HG02943 (cell line): ENCODE results near the gene DIS3L2.
"Not testable (repeated sequence)": the region's sequence is repeated elsewhere in the genome, so short reads cannot be mapped to it uniquely, and the experiment has no call there.

Experiments used
- ATAC-seq: cut with Tn5 transposase; IDR thresholded peaks from one replicate; pipeline ENCODE4 v1.9.1; 2021; ENCODE audit warnings: mild to moderate bottlenecking, low read depth, moderate library complexity; ENCODE audit not compliant: unreplicated experiment

DIS3L2 gene

DNA sequence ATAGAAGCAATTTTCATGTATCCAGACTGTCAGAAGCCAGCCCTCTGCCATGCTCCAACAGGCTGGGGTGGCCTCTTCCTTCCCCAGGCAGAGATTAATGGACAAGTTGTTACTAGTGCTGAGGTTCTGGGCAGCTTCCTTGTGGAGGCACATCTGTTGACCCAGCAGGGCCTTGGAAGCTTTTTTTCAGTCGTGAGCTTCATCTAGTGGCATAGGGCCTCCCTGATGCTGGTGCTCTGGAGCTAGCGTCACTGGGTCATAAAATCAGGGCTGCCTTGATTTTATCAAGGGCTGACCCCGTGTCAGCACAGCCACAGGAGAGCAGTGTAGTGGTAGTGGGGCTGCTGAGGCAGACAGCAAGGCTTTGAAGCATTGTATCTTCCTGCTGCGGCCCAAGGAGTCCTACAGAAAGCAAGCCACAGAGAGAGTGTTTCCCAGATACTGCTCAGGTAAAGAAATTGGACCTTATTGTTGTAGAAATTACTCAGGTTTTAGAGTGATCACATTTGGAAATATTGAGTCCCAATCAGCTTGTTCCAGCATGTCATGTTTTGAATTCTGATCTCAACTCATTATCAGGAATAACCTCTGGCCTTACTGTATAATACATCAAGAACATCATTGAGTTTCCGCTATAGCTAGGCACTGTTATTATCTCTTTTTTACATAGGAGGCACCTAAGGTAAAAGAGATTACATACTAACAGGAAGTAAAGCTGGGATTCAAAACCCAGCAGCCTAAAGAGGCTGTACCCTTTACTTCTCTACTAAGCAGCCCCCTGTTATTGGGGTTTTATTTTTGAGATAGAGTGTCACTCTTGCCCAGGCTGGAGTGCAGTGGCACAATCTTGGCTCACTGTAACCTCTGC is 324.7 kb downstream of the DIS3L2 start:
- ATAC-seq: no peak

DNA sequence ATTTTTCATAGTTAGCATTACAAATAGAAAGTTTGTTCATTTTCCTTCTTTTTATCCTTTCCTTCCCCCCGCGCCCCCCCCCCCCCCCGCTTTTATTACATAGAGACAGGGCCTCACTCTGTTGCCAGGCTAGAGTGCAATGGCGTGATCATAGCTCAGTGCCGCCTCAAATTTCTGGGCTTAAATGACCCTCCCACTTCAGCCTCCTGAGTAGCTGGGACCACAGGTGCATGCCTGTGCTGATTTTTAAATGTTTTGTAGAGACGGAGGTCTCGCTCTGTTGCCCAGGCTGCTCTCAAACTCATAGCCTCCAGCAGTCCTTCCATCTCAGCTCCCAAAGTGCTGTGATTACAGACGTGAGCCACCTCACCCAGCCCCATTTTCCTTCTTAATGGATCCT is 325.8 kb downstream of the DIS3L2 start:
- no peak for ATAC-seq

DNA sequence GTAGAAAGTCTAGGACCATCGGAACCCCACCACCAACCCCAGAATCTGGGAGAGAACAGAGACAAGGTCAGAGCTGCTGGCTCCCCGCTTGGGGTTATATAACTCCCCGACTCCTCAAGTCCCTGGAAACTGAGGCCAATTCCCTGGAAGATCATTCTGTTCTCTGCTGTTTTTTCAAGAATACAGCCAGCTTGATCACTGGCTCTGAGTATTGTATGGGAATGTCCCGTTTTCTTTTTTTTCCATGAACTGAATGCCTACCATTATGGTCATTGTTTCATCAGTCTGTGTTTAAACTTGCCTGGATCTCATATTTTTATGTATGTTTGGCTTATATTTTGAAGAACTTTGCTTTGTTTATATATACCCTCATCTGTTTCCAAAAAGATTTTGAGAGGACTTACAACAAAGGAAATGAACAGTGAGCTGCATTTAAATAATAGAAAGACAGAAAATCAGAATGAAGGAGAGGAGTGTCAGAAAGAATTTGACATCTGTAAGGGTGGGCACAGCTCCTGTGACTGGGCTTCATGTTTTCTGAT is 327.0 kb downstream of the DIS3L2 start:
- no peak for ATAC-seq

DNA sequence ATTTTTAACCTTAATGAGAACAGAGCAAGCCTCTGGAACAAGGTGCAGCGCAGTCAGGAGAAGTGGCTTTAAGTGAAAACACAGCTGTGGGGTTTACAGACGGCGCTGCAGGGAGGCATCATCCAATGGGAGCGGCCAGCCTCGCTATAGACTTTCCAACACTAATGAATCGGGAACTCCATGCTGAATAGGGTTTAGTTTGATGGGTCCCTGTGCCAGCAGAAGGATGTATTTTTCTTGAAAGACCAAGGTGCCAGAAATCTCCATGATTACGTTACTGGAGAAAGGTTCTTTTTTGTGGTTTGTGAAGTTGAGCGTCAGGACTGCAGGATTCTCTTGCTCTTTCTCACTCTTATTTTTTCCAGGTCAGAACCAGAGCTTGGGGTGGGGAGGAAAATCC is 329.2 kb downstream of the DIS3L2 start:
- ATAC-seq: no peak

DNA sequence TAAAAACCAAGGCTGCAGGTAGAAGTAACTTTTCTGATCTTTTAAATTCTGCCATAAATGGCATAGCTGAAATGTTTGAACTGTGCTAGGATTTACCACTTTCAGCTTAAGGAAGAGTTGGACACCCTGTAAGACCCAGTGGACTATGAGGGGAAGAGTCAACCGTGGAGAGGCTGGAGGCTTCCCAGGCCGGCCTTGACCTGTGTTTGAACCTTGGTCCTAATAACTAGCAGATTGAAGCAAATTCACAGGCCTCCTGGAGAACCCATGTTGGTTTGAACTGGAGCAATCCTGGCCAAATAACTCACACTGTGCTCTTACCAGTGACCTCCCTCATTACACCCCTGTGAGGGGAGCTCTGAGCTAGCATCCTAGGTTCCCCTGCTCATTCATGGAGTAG is 329.8 kb downstream of the DIS3L2 start:
- no peak for ATAC-seq

DNA sequence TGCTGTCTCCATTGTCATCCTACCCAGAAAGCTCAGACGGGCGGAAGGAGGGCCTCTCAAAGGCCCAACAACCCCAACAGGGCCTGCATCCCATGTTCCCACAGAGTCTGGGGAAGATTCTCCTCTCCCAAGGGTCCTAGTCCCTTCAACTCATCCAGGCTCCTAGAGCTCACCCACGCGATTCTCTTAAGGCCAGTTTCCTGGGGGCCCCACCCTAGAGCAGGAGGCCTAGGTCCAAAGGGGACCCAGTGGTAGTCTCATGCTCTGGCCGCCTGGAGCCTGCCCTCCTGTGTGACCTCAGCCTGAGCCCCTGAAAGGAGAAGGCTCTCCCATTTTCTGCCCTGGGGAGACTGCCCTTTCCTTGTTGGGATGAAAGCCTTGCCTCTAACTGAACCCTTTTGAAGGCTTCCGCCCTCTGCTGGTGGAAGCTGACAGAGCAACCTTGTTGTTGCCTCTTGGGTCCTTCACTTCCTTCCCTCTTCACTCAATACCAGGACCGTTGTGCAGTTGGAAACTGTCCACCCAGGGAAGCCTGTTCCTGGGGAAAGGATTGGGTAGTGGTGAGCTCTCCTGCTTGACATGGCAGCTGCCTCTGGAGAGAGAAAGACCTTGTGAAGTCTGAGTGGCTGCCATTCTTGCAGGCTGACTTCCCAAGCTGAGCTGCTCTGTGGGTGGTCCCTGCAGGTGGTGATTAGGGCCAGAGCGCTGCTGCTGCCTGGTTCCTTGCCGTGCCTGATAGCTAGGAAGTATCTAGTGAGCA is 331.1 kb downstream of the DIS3L2 start:
- no peak for ATAC-seq

DNA sequence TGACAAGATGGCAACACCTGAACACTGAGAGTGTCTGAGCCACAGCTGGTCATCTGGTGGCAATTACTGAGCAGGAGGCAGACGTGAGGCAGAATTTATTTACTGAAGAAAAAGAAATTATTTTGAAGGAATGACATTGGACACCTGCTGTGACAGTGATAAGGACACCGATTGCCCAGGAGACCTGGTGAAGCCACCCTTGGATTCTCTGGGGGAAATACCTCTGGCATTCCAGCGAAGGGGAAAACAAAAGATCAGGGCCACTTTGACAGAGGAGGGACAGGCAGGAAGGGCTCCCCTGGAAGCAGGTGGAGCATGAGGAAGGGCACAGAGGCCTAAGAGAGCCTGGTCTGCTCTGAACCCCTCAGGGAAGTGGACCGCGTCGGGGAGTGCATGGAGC is 331.7 kb downstream of the DIS3L2 start:
- ATAC-seq: no peak

DNA sequence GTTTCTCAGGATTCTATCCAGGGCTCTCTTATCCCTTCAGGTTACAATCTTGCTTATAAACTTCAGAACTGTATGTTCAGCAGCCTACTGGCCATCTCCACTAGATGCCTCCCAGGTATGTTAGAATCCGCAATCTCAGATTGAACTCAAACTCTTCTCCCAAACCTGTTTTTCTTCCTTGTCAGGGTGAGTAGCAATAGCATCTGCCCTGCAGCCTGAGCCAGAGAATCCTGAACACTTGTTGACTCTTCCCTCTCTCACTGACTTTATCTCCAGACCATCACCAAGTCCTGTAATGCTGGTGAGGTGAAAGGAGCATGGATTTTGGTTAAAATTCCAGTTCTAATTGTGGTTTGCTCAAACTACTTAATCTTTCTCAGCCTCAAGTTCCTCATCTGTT is 334.5 kb downstream of the DIS3L2 start:
- ATAC-seq: no peak

DNA sequence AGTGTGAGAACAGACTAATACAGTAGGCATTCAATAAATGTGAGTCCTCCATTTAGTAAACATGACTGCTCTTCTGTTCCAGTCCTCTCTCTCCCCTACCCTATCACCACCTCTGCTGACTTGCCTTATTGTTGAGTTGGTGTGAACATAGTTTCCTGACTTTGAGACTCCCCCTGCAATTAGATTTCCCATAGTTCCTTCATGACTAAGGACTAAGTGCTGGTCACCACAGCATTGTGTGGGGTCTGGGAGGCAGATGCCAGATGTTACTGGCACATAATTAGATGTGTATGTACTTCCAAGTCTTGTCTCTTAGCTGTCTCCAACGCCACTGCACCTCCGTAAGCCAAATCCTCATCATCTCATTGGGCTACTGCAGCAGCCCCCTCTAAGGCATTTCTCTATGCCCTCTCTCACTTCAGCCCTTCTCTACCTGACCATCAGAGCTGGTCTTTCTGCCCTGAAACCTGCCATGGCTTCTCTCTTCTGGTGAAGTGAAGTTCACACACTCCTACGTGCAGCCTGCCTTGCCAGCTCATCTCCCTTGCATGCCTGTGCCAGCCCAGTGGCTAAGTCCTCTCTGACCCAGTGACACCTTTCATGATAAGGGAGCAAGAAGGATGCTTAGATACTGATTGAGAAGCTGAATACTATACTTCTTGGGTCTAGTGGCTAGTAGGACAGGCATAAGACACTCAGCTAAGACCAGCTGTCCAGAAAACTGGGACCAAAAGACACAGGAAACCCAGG is 335.4 kb downstream of the DIS3L2 start:
- no peak for ATAC-seq

DNA sequence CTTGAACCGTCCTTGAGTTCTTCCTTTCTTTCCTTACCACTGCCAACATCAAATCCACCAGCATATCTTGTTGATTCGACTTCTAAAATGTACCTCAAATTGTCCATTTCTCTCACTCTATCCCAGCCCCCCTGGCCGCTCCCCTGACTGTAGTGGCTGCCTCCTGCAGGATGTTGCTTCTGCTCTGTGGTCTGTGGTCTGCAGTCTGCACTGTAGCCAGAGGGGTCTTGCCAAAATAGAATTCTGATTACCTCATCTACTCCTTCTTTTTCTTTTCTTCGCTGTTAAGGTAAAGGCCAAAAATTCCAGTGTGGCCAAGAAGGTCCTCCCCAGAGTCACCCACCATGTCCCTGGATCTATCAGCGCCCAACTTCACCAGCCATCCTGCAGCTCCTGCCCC is 337.6 kb downstream of the DIS3L2 start:
- ATAC-seq: no peak

DNA sequence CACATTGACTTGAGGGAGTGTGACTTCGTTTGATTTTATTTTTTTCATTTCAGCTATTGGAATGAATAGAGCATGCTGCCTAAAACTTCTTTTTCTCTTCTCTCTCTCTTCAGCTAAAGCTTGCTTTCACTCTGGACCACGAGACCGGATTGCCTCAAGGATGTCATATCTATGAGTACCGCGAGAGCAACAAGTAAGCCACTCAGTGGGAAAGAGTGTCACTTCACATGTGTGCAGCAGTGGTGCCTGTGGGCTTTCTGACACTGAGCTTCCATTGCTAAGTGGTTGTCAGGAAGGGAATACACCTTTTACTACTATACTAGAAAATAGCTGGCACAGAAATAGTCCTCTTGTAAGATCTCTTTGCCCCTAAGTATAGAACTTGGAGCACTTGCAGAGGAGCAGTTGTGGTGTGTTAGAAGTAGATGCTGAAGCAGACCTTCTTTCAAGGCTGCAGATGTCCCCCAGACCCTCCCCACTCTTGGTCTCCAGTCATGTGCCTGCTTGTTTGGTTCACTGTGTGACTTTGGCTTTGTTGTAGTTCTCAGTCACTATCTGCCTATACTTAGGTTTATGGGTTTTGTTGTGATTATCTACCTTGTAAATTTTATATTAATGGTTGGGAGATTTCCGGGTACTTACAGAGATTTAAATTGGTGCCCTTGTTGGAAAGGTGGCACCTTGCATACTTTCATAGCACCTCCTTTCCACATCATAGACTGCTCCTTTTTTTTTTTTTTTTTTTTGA is 338.6 kb downstream of the DIS3L2 start:
- no peak for ATAC-seq

DNA sequence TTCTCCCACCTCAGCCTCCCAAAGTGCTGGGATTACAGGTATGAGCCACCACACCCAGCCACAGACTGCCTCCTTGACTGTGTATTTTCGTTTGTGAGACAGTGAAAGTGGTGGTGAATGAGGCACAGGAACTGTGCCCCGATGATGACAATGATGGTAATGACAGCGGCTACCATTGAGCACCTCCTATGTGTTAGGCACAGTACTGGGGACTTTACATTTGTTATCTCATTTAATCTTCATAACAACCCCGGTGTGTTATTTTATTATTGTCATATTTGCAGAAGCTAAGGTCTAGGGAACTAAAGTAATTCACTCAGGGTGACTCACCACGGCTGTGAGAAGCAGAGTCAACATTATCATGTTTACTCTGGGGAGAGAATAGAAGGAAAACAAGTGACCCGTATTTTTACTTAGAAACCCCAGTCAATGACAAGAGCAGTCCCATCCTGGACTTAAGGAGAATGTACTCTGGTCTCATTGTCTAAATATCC is 339.4 kb downstream of the DIS3L2 start:
- ATAC-seq: no peak

DNA sequence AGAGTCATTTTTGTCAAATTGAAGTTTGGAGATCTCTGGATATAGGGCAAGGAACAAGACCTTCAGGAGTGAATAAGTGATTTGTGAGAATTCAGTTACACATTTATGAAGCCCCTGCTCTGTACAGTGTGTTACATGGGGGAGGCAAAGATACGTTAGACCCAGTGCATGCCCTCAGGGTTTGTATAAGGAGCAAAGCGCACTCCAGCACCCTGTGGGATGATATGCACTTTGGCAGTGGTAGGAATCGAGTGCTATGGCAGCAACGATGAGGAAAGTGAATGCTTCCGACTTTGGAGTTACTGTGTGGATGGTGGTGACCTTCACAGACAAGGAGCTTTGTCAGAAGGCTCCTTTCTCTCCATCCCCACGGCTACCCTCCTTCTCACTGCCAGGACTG is 342.7 kb downstream of the DIS3L2 start:
- ATAC-seq: no peak

DNA sequence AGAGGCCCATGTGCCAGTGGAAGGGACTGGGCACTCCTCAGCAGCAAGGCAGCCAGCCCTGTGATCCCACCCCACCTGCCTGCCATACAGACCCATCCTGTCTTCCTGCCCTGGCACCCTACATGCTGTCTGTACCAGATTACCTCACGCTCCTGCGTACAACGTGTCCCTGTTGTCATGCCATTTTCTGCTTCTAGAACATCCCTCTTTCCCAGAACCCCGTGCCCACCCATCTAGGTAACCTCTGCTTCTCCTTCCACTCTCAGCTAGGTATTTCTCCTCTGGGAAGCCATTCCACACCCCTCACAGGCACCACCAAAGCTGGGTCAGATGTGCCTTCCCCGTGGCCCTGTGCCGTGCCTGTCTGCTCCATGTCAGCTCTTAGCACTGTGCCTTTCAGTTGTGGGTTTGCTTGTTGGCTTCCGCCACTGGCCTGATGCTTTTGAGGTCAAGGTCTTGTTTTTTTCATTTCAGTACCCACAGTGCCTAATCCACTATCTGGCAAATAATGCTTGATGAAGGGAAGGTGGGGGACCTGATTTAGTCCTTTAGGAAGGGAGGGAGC is 345.3 kb downstream of the DIS3L2 start:
- ATAC-seq: no peak

DNA sequence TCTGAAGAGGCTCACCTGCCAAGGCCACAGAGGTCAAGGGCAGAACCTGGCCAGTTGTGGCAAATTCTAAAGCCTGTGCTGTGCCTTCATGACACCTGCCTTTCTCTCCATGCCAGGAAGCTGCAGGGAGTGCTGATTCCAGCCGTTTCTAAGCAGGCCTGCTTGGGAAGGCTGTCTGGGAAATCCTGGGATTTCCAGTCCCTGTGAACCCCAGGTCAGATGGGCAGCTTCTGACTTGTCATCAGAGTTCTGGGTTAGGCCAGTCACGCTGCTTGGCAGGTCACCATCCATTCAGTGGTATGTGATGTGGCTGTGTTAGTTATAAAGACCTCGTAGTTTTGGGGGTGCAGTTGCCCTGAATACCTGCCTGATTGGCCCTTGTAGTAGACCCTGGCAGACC is 346.3 kb downstream of the DIS3L2 start:
- no peak for ATAC-seq

DNA sequence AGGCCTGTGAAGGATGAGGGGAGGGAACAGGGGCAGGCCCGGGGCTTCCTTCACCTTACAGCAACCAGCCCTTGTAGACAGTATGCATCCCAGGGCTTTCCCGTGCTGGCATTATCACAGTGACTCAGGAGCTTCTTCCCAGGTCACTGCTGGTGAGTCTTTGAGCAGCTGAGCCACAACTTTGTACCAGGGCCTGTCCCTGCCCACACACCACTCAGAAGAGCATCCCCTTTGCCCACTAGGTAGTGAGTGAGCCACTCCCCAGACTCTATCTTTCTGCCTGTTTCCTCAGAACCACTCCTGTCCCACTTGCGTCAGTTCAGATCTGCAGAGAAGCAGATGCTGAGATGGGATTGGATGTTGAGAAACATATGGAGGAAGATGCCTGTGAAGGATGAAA is 347.5 kb downstream of the DIS3L2 start:
- ATAC-seq: no peak

DNA sequence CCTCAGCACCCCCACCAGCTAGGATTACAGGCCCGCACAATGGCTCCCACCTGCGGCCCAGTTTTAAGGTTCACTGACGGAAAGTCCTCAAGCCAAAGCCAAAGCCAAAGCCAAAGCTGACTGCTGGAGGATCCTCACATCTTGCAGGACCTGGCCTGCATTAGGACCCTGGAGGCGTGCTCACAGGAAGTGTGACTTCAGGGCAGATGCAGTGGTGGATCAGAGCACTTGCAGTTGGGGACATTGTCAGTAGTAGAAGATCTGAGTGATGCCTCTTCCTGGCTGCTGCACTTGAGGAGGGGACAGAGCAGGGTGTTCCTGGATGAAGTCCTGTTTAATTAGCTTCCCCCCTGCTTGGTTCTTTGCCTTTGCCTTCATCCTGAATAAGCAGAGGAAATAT is 348.1 kb downstream of the DIS3L2 start:
- no peak for ATAC-seq

DNA sequence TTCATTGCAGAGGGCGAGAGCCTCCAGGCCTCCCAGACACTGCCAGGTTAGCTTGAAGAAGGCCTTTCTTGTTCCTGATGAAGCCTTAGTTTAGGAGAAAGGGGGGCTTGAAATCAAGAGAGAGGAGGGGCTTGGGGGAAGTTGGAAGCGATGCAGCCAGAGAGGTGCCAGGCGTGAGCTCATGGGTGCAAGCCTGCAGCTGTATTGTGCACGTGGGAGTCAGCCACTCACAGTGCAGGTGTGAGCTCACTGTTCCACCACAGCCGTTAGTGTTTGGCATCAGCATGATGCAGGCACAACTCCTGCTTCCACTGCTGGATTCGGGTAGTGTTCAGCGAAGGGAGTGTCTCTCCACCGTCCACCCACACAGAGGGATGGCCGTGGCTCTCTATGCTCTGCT is 348.6 kb downstream of the DIS3L2 start:
- ATAC-seq: no peak

DNA sequence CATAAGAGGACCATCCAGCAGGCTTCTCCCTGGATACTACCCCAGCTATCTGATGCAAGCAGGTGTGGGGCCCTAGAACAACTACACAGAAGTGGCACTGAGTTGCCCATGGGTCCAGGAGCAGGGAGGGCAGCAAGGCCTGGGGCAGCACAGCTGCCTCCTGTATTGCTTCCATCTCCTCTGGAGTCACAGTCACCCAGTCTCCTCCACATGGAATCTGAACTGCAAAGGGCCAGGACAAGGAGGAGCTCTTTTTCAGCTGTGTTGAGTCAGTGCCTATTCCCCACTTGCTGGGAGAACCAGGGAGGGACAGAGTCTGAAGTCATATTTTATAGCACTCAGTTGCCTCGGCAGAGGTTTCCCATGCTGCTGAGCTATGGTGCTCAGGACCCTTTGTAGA is 349.2 kb downstream of the DIS3L2 start:
- no peak for ATAC-seq

DNA sequence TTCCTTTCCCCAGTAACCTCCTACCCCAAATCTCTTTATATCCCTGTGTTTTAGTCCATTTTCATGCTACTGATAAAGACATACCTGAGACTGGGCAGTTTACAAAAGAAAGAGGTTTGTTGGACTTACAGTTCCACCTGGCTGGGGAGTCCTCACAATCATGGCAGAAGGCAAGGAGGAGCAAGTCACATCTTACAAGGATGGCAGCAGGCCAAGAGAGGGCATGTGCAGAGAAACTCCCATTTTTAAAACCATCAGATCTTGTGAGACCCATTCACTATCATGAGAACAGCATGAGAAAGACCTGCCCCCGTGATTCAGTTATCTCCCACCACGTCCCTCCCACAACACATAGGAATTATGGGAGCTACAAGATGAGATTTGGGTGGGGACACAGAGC is 352.1 kb downstream of the DIS3L2 start:
- not testable (repeated sequence) for ATAC-seq
